ENCODE measurements around the gene POLR2E.

The POLR2E gene

GRCh38 chr19:1093330-1093729, 1.8 kb downstream of the POLR2E start:
- no peak for DNase-seq

GRCh38 chr19:1091544-1092175, 3.5 kb downstream of the POLR2E start:
- DNase-seq = no peak

- DNase-seq = no peak
These were observed 4.2 kb downstream of the POLR2E start for GRCh38 chr19:1090731-1091543.

- DNase-seq = no peak
These were observed 5.3 kb downstream of the POLR2E start for GRCh38 chr19:1089891-1090290.

GRCh38 chr19:1089126-1089771, 5.9 kb downstream of the POLR2E start:
- DNase-seq = no peak

DNA sequence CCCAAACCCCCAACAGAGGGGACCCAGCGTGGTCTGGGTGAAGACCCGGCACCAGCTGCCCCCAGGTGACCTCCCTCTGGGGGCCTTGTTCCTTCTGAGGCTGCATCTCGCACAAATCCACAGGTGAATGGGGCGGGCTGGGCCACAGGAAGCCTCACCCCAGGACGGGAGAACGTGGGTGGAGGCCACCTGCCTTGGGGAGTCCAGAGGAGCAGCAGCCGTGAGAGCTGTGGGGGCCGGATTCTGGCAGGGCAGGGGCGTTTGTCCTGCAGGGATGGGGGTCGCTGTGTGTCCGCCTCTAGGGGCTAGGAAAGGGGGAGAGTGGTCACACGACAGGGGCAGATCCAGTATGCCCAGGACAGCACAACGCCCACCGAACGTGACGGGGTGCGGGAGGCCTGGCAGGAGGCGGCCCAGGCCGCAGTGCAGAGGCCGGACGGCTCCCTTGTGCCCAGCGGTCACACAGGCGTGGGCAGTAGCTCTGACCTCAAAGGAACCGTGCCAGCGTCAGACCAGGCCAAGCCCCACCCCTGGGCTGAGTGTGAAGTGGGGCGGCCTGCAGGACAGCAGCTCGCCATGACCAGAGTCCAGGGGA, 6.7 kb downstream of the POLR2E start:
- no peak for DNase-seq

GRCh38 chr19:1087813-1088415, 7.3 kb downstream of the POLR2E start:
- no peak for DNase-seq

GRCh38 chr19:1086613-1087012, 8.6 kb downstream of the POLR2E start:
- DNase-seq = no peak

DNA sequence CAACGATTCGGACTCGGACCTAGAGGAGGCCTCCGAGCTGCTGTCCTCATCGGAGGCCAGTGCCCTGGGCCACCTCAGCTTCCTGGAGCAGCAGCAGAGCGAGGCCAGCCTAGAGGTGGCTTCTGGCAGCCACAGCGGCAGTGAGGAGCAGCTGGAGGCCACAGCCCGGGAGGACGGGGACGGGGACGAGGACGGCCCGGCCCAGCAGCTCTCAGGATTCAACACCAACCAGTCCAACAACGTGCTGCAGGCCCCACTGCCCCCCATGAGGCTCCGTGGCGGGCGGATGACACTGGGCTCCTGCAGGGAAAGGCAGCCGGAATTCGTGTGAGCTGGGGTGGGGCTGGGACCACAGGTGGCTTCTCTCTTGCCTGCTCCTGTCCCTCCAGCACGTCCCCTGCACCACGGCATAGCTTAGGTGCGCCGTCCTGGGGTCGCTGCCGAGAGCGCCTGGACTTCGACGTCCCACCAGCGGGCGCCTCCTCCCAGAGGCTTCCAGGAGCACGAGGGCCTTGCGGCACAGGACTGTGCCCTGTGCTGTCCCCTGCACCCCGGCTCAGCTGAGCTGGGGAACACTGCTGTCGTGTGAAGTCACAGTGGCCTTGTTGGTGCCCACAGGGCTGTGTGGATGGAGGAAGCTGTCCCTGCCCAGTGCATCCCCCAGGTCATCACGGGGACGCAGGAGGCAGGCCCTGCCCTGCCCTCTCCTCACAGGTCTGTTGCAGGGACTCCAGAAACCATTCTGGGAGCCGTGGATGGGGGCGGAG, 9.3 kb downstream of the POLR2E start:
- DNase-seq = no peak

DNA sequence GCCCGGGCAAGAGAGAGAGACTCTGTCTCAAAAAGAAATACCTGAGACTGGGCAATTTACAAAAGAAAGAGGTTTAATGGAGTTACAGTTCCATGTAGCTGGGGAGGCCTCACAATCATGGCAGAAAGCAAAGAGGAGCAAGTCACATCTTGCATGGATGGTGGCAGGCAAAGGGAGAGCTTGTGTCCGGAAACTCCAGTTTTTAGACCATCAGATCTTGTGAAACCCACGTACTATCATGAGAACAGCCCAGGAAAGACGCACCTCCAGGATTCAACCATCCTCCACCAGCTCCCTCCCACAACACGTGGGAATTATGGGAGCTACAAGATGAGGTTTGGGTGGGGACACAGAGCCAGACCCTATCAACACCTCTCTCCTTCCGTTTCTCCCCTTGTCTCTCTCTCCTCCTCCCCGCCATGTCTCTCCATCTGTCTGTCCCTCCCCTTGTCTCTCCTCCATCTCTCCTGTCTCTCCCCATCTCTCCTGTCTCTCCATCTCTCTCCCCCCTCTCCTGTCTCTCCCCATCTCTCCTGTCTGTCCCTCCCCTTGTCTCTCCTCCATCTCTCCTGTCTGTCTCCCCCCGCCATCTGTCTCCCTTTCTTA, 10.0 kb downstream of the POLR2E start:
- DNase-seq = no peak

GRCh38 chr19:1084024-1084868, 10.9 kb downstream of the POLR2E start:
- no peak for DNase-seq

- no peak for DNase-seq
These were observed 12.0 kb downstream of the POLR2E start for GRCh38 chr19:1082928-1083816.

- peak; percentile 37 to 70 (median 53) for DNase-seq
These were observed 12.8 kb downstream of the POLR2E start for GRCh38 chr19:1082165-1082927.

GRCh38 chr19:1081301-1082164, 13.6 kb downstream of the POLR2E start:
- DNase-seq = no peak

DNA sequence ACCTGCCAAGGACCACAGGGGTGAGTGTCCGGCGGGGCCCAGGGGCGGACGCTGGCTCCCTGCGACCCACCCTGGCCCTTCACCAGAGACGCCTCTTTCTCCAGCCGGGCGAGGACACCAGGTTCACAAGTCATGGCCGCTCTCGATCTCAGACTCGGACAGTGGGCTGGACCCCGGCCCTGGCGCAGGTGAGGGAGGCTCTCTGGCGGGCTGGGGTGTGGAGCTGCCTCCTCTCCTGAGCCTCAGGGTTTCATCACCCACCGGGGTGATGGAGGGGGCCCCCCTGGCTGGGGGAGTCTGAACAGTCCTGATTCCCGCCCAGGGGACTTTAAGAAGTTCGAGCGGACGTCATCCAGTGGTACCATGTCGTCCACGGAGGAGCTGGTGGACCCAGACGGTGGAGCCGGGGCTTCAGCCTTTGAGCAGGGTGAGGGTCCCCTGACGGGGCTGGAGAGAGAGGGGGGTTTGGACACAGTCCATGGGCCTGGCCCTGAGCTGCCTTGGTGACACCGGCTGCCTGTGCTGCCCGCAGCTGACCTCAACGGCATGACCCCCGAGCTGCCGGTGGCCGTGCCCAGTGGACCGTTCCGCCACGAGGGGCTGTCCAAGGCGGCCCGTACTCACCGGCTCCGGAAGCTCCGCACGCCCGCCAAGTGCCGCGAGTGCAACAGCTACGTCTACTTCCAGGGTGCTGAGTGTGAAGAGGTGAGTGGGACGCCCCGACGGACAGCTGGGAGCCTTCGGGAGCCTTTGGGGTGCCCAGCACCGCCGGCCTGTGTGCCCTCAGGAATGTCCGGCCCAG, 14.6 kb downstream of the POLR2E start:
- no peak for DNase-seq

GRCh38 chr19:1079566-1080111, 15.5 kb downstream of the POLR2E start:
- DNase-seq = no peak

DNA sequence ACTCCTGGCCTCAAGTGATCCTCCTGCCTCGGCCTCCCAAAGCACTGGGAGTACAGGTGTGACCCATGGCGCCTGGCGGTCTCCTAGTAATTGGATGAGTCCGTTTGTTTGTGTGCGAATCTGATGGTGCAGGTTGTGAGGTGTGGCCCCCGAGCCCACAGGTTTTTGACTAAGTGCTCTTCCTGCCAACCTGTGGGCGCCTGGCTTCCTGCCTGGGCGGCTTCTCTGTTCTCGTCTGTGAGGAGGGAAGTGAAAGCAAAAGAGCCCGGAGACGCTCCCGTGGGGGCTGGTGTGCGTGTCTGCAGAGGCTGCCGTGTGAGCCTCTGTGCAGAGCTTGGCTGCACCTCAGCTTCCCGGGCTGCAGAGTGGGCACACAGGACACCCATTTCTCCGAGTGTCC, 18.2 kb downstream of the POLR2E start:
- DNase-seq = peak; percentile 73 to 90 (median 81)
